GM12878 (cell line): Measurements from ENCODE around the gene SIX5. TPM values are rescaled to one million over a fixed set of nuclear protein-coding genes. Genes with fewer than 3 reads are reported as not detected.

Experiments used
- ATAC-seq: fragments of 200-7000 bp; cut with Tn5 transposase; 3 replicates; pipeline ENCODE4 v1.9.1; 2020; ENCODE audit warnings: mild to moderate bottlenecking, moderate library complexity
- BruUV-seq: library from RNA; stranded (reverse); fragments of 400-500 nt; replicated peaks from 2 replicates; lab custom pipeline; 2021; lab: Mats Ljungman, UMichigan
- CTCF ChIA-PET: fragments of 300-600 bp; sonication (Branson Sonifier 250); formaldehyde crosslinking; extraction: SDS; loops from one replicate; lab custom pipeline; 2021; ENCODE audit warnings: inconsistent platforms; lab: Yijun Ruan, JAX
- POLR2A ChIA-PET: fragments of 350-600 bp; formaldehyde crosslinking; extraction: SDS; loops from one replicate; lab custom pipeline; 2021; ENCODE audit warnings: inconsistent platforms; lab: Charles Lee
- RAD21 ChIA-PET: fragments of 300-600 bp; sonication (Branson Sonifier 250); formaldehyde crosslinking; loops from one replicate; lab custom pipeline; 2023; ENCODE audit warnings: antibody characterized with exemption; ENCODE audit not compliant: unreplicated experiment; lab: Charles Lee
- SMC1A ChIA-PET: fragments of 300-600 bp; sonication (Branson Sonifier 250); formaldehyde crosslinking; loops from one replicate; lab custom pipeline; 2023; ENCODE audit not compliant: unreplicated experiment, uncharacterized antibody; lab: Charles Lee
- DNase-seq: peaks from one replicate; pipeline ENCODE4 v3.0.0-alpha.2; 2011; ENCODE audit warnings: low read depth, low spot score
- FAIRE-seq: peaks from 3 replicates; lab custom pipeline; 2011; peaks lifted over from hg19 to GRCh38; lab: Jason Lieb, UNC
- H2AFZ ChIP-seq: 2 replicates; pipeline ENCODE4 v1.6.0; 2011; ENCODE audit warnings: low read depth, low read length, control low read depth; ENCODE audit not compliant: control insufficient read depth
- H3K27ac ChIP-seq: 2 replicates; pipeline ENCODE4 v1.5.1; 2011; ENCODE audit warnings: control low read depth; ENCODE audit not compliant: control insufficient read depth, insufficient read depth
- H3K27me3 ChIP-seq, 2 experiments: replicated peaks in 1 of 2; 2 replicates each; pipeline versions ENCODE4 v1.6.0 to v1.6.1; 2011; ENCODE audit warnings: low read length in 1 of 2; ENCODE audit not compliant: control insufficient read depth in 2 of 2, insufficient read depth in 2 of 2
- H3K36me3 ChIP-seq, 2 experiments: 2 replicates each; pipeline ENCODE4 v1.5.1; 2011; ENCODE audit warnings: low read length in 1 of 2; ENCODE audit not compliant: control insufficient read depth in 2 of 2, insufficient read depth in 2 of 2
- H3K4me1 ChIP-seq: 2 replicates; pipeline ENCODE4 v1.6.1; 2011; ENCODE audit warnings: mild to moderate bottlenecking, low read length, moderate library complexity, mixed read lengths; ENCODE audit not compliant: control insufficient read depth, insufficient read depth
- H3K4me2 ChIP-seq: 2 replicates; pipeline ENCODE4 v1.6.0; 2011; ENCODE audit warnings: control low read depth; ENCODE audit not compliant: control insufficient read depth, insufficient read depth
- H3K4me3 ChIP-seq: fragments of 200-600 bp; sonication (generic); 2 replicates; pipeline ENCODE4 v1.5.1; 2016
- H3K79me2 ChIP-seq: 2 replicates; pipeline ENCODE4 v1.6.0; 2011; ENCODE audit warnings: low read length; ENCODE audit not compliant: control insufficient read depth, insufficient read depth
- H3K9ac ChIP-seq: 2 replicates; pipeline ENCODE4 v1.8.0; 2011; ENCODE audit warnings: low read length, control low read depth, mixed read lengths; ENCODE audit not compliant: control insufficient read depth, insufficient read depth
- H3K9me3 ChIP-seq: replicated peaks from 3 replicates; pipeline ENCODE4 v1.5.1; 2011; ENCODE audit warnings: mild to moderate bottlenecking, low read length; ENCODE audit not compliant: control insufficient read depth, insufficient read depth
- H4K20me1 ChIP-seq: 2 replicates; pipeline ENCODE4 v1.6.0; 2011; ENCODE audit not compliant: control insufficient read depth, insufficient read depth
- CREM ChIP-seq: IDR thresholded peaks from 2 replicates; pipeline ENCODE4 v1.6.1; 2014; ENCODE audit warnings: antibody characterized with exemption, low read depth
- EED ChIP-seq: sonication (generic); IDR thresholded peaks from 2 replicates; pipeline ENCODE4 v1.6.1; 2016; ENCODE audit warnings: antibody characterized with exemption, low read depth
- HDAC6 ChIP-seq: fragments of 200-600 bp; sonication (generic); IDR thresholded peaks from one replicate; pipeline ENCODE4 v1.8.0; 2017; ENCODE audit warnings: antibody characterized with exemption; ENCODE audit not compliant: unreplicated experiment
- NBN ChIP-seq: fragments of 450-650 bp; IDR thresholded peaks from 2 replicates; pipeline ENCODE4 v1.6.1; 2016
- NFIC ChIP-seq: IDR thresholded peaks from 2 replicates; pipeline ENCODE4 v1.6.1; 2012; ENCODE audit warnings: low read depth, mild to moderate bottlenecking, inconsistent platforms, low read length, moderate library complexity
- POLR2AphosphoS5 ChIP-seq: IDR thresholded peaks from 2 replicates; pipeline ENCODE4 v1.6.1; 2011; ENCODE audit warnings: mild to moderate bottlenecking, low read length, inconsistent platforms
- RELA ChIP-seq: fragments of 450-650 bp; IDR thresholded peaks from 2 replicates; pipeline ENCODE4 v1.8.0; 2014; ENCODE audit warnings: borderline replicate concordance; ENCODE audit not compliant: partially characterized antibody
- SP1 ChIP-seq: IDR thresholded peaks from one replicate; pipeline ENCODE4 v1.6.1; 2011; ENCODE audit warnings: low read depth, low read length
- SRF ChIP-seq, 2 experiments: IDR thresholded peaks; 2 replicates each; pipeline ENCODE4 v1.6.1; 2011; ENCODE audit warnings: low read depth in 2 of 2, low read length in 2 of 2, mild to moderate bottlenecking in 1 of 2, moderate library complexity in 1 of 2
- TCF12 ChIP-seq: IDR thresholded peaks from 2 replicates; pipeline ENCODE4 v1.6.1; 2011; ENCODE audit warnings: low read depth, mild to moderate bottlenecking, low read length
- YBX1 ChIP-seq: fragments of 450-650 bp; IDR thresholded peaks from 2 replicates; pipeline ENCODE4 v1.6.1; 2016; ENCODE audit warnings: antibody characterized with exemption
- WGBS: methylation state at CpG from one replicate; pipeline ENCODE4 v1.1.6; 2016; ENCODE audit warnings: low lambda C conversion rate; ENCODE audit not compliant: insufficient replicate concordance, insufficient coverage; ENCODE audit errors: missing lambda C conversion rate; 5-methylcytosine and 5-hydroxymethylcytosine counted together
- in situ Hi-C: fragments of 300-500 bp; cut with MboI; formaldehyde crosslinking; loops from 9 replicates; pipeline ENCODE4 v1.14.3; 2018; ENCODE audit warnings: mixed read lengths
- intact Hi-C: fragments of 100-400 bp; cut with micrococcal nuclease; formaldehyde crosslinking; loops from one replicate; pipeline ENCODE4 v1.14.2; 2022; ENCODE audit not compliant: unreplicated experiment
- polyA plus RNA-seq, 11 experiments: library from polyadenylated mRNA; depleted of rRNA in 4 of 11; unstranded in 6 of 11; stranded (reverse) in 5 of 11; fragments of >200 nt; fragmentation: Nextera tagmentation in 4 of 11; fragmentation: Illumina TruSeq in 1 of 11; extraction: Ambion mirVana in 4 of 11; extraction: Trizol in 1 of 11; gene quantifications; 1 replicate in 1 of 11; 2 replicates in 10 of 11; pipeline versions ENCODE4 v1.2.1 to v1.2.3, GENCODE V29; 2011 to 2016; ENCODE audit warnings: inconsistent platforms in 2 of 11, missing spikeins in 2 of 11, low read depth in 1 of 11
- total RNA-seq, 4 experiments: library from RNA; depleted of rRNA in 3 of 4; stranded (reverse); fragments of >200 nt in 3 of 4; fragmentation: Illumina TruSeq in 1 of 4; extraction: Trizol in 1 of 4; gene quantifications; 2 replicates each; pipeline versions ENCODE4 v1.2.1 to v1.2.3, GENCODE V29; 2013 to 2021
- TF ChIP-seq, protein P1 (sequence below): IDR thresholded peaks from 2 replicates; pipeline ENCODE4 v1.6.1; 2012; ENCODE audit warnings: low read length, inconsistent platforms
- TF ChIP-seq, protein P2 (sequence below): IDR thresholded peaks from 2 replicates; pipeline ENCODE4 v1.6.1; 2012; ENCODE audit warnings: improper control_type of control experiment, low read depth, low read length; ENCODE audit not compliant: insufficient replicate concordance

The SIX5 gene
- total and polyA plus RNA-seq, 10 of the 15 experiments (the other 5 are each of a cell fraction or from before 2014, with no cell fraction given): 1.9 to 10.5 (median 3.0) TPM; not detected in 2

DNA sequence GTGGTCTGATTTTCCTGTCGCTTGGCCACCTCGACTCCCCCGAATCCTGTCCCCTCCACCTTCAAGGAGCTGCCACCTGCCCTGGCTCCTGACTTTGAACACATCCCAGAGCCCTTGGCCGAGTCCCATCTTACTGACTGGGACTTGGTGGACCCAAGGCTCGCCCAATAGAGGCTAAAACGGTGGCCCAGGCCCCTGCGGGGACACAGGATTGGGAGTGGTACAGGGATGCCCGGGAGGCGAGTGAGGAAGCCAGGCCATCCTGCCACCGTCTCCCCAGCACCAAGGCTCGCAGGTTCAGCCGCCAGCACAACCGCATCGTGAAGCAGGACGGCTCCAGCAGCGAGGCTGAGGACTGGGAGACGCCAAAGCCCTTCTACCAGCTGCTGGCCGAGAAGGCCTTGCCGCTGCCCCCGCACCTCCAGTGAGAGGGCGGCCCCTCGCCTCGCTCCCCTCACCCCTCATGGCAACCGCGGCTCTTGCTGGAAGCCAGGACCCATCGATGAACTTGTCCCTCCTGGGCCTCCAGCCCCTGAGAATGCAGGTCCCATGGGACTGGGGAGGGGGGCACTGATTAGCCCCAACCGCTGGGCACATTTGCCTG, 5.3 kb downstream of the SIX5 start:
- no peaks in the 10 kb centered on the region for H3K36me3 ChIP-seq
- H3K4me2 ChIP-seq: no peak overlapping the region
- ChIA-PET POLR2A (no interaction called here), RAD21 (no interaction called here), SMC1A (no interaction called here), CTCF (no interaction called here)
- no TSS peak for BruUV-seq
- no peak for ATAC-seq
- intact Hi-C loops: no loop called here
- no peaks in the 10 kb centered on the region for H3K4me1 ChIP-seq
- 56% methylated on average over 27 of the region's 27 CpGs for WGBS
- H3K4me3 ChIP-seq: no peak overlapping the region
- no peaks in the 10 kb centered on the region for H3K79me2 ChIP-seq
- no peak overlapping the region for H3K9ac ChIP-seq
- FAIRE-seq: no peak
- no peaks in the 10 kb centered on the region for H4K20me1 ChIP-seq
- TF ChIP-seq, protein P1, sequence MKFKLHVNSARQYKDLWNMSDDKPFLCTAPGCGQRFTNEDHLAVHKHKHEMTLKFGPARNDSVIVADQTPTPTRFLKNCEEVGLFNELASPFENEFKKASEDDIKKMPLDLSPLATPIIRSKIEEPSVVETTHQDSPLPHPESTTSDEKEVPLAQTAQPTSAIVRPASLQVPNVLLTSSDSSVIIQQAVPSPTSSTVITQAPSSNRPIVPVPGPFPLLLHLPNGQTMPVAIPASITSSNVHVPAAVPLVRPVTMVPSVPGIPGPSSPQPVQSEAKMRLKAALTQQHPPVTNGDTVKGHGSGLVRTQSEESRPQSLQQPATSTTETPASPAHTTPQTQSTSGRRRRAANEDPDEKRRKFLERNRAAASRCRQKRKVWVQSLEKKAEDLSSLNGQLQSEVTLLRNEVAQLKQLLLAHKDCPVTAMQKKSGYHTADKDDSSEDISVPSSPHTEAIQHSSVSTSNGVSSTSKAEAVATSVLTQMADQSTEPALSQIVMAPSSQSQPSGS: no peak
- TF ChIP-seq, protein P2, sequence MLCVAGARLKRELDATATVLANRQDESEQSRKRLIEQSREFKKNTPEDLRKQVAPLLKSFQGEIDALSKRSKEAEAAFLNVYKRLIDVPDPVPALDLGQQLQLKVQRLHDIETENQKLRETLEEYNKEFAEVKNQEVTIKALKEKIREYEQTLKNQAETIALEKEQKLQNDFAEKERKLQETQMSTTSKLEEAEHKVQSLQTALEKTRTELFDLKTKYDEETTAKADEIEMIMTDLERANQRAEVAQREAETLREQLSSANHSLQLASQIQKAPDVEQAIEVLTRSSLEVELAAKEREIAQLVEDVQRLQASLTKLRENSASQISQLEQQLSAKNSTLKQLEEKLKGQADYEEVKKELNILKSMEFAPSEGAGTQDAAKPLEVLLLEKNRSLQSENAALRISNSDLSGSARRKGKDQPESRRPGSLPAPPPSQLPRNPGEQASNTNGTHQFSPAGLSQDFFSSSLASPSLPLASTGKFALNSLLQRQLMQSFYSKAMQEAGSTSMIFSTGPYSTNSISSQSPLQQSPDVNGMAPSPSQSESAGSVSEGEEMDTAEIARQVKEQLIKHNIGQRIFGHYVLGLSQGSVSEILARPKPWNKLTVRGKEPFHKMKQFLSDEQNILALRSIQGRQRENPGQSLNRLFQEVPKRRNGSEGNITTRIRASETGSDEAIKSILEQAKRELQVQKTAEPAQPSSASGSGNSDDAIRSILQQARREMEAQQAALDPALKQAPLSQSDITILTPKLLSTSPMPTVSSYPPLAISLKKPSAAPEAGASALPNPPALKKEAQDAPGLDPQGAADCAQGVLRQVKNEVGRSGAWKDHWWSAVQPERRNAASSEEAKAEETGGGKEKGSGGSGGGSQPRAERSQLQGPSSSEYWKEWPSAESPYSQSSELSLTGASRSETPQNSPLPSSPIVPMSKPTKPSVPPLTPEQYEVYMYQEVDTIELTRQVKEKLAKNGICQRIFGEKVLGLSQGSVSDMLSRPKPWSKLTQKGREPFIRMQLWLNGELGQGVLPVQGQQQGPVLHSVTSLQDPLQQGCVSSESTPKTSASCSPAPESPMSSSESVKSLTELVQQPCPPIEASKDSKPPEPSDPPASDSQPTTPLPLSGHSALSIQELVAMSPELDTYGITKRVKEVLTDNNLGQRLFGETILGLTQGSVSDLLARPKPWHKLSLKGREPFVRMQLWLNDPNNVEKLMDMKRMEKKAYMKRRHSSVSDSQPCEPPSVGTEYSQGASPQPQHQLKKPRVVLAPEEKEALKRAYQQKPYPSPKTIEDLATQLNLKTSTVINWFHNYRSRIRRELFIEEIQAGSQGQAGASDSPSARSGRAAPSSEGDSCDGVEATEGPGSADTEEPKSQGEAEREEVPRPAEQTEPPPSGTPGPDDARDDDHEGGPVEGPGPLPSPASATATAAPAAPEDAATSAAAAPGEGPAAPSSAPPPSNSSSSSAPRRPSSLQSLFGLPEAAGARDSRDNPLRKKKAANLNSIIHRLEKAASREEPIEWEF: no peak
- TF ChIP-seq SRF (IDR thresholded peaks at IDR 0.05; ENCODE audit: low read depth in 2 of 2, low read length in 2 of 2): no peak
- no peak for TF ChIP-seq YBX1
- no peak for TF ChIP-seq EED
- no peak for TF ChIP-seq POLR2AphosphoS5
- TF ChIP-seq NFIC: no peak
- no peak for TF ChIP-seq HDAC6
- TF ChIP-seq NBN: no peak
- no peak for TF ChIP-seq SP1
- no peak for TF ChIP-seq RELA
- TF ChIP-seq TCF12: no peak
- no peak for TF ChIP-seq CREM
- in situ Hi-C loops: no loop called here
- H2AFZ ChIP-seq: no peak overlapping the region
- H3K9me3 ChIP-seq: no peaks in the 10 kb centered on the region
- no peak overlapping the region for H3K27ac ChIP-seq
- H3K27me3 ChIP-seq: no peaks in the 10 kb centered on the region
- no peak for DNase-seq
